Measurements from ENCODE around the gene RNF217.

GRCh38 chr6:125112934-125113333 lies 150.7 kb downstream of the RNF217 start:
- TF ChIP-seq CTCF (IDR thresholded peaks at IDR 0.05; ENCODE audit: insufficient read depth, low read length) (no peak), POLR2AphosphoS5 (IDR thresholded peaks at IDR 0.05; ENCODE audit: low read depth) (no peak), REST (IDR thresholded peaks at IDR 0.05; ENCODE audit: insufficient replicate concordance, low read depth) (no peak), SPI1 (IDR thresholded peaks at IDR 0.05; ENCODE audit: borderline replicate concordance, low read depth) (no peak)
